ENCODE results near the gene TNFRSF1B.

The TNFRSF1B gene

GRCh38 chr1:12158357-12159092, 8.3 kb upstream of the TNFRSF1B start:
- DNase-seq: no peak

GRCh38 chr1:12159816-12160215, 7.0 kb upstream of the TNFRSF1B start:
- DNase-seq: no peak

- DNase-seq: no peak
These were observed 5.5 kb upstream of the TNFRSF1B start for GRCh38 chr1:12161324-12161661.

GRCh38 chr1:12161662-12162458, 4.9 kb upstream of the TNFRSF1B start:
- DNase-seq: peak; percentile 80

GRCh38 chr1:12162459-12163137, 4.2 kb upstream of the TNFRSF1B start:
- DNase-seq: no peak

GRCh38 chr1:12163210-12163609, 3.6 kb upstream of the TNFRSF1B start:
- DNase-seq: no peak

- DNase-seq: no peak
These were observed 2.6 kb upstream of the TNFRSF1B start for GRCh38 chr1:12164210-12164609.

GRCh38 chr1:12165342-12165741, 1.4 kb upstream of the TNFRSF1B start:
- no peak for DNase-seq

- no peak for DNase-seq
These were observed 970 bp downstream of the TNFRSF1B start for GRCh38 chr1:12167493-12168429.

GRCh38 chr1:12168451-12169160, 1.8 kb downstream of the TNFRSF1B start:
- DNase-seq: no peak

GRCh38 chr1:12169442-12170135, 2.8 kb downstream of the TNFRSF1B start:
- DNase-seq: no peak

- DNase-seq: no peak
These were observed 3.5 kb downstream of the TNFRSF1B start for GRCh38 chr1:12170263-12170671.

- DNase-seq: no peak
These were observed 4.6 kb downstream of the TNFRSF1B start for GRCh38 chr1:12171206-12172041.

GRCh38 chr1:12172042-12172851, 5.5 kb downstream of the TNFRSF1B start:
- DNase-seq: no peak

GRCh38 chr1:12173041-12173509, 6.3 kb downstream of the TNFRSF1B start:
- no peak for DNase-seq

GRCh38 chr1:12173631-12174121, 6.9 kb downstream of the TNFRSF1B start:
- DNase-seq: no peak

GRCh38 chr1:12174924-12175810, 8.4 kb downstream of the TNFRSF1B start:
- DNase-seq: no peak

All from 8988T (cell line).